ENCODE results near the gene PGM2.

Gene PGM2

GRCh38 chr4:37895271-37895670 lies 68.8 kb downstream of the PGM2 start:
- no peak overlapping the region for H3K4me3 ChIP-seq (ENCODE audit: low read depth, low read length, poor library complexity, severe bottlenecking)
- no peaks in the 10 kb centered on the region for H3K36me3 ChIP-seq (ENCODE audit: insufficient read depth, low read length)
- peaks cover 44% of the 10 kb centered on the region for H3K79me2 ChIP-seq (ENCODE audit: insufficient read depth, low read length)
- no peak overlapping the region for H2AFZ ChIP-seq (ENCODE audit: low read length)
- peaks cover 48% of the 10 kb centered on the region for H3K4me1 ChIP-seq (ENCODE audit: insufficient read depth, low read length, severe bottlenecking)
- TF ChIP-seq, protein P1, sequence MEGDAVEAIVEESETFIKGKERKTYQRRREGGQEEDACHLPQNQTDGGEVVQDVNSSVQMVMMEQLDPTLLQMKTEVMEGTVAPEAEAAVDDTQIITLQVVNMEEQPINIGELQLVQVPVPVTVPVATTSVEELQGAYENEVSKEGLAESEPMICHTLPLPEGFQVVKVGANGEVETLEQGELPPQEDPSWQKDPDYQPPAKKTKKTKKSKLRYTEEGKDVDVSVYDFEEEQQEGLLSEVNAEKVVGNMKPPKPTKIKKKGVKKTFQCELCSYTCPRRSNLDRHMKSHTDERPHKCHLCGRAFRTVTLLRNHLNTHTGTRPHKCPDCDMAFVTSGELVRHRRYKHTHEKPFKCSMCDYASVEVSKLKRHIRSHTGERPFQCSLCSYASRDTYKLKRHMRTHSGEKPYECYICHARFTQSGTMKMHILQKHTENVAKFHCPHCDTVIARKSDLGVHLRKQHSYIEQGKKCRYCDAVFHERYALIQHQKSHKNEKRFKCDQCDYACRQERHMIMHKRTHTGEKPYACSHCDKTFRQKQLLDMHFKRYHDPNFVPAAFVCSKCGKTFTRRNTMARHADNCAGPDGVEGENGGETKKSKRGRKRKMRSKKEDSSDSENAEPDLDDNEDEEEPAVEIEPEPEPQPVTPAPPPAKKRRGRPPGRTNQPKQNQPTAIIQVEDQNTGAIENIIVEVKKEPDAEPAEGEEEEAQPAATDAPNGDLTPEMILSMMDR (IDR thresholded peaks at IDR 0.05; ENCODE audit: low read length) = no peak
- no peak overlapping the region; the same call in 1 of the 2 replicates for H3K4me2 ChIP-seq (ENCODE audit: low read length)
- H3F3A ChIP-seq (ENCODE audit: insufficient read depth, low read length) = no peaks in the 10 kb centered on the region
- H3K27ac ChIP-seq (ENCODE audit: low read depth, low read length, poor library complexity, severe bottlenecking) = no peak overlapping the region
- no peak overlapping the region for H3K9ac ChIP-seq (ENCODE audit: low read length)
- no peaks in the 10 kb centered on the region for H4K20me1 ChIP-seq (ENCODE audit: insufficient read depth, low read length)
- no peaks in the 10 kb centered on the region for H3K27me3 ChIP-seq (ENCODE audit: insufficient read depth, low read length)
- H3K9me3 ChIP-seq (ENCODE audit: low read length) = no peaks in the 10 kb centered on the region
- no peaks in the 10 kb centered on the region for H3K9me2 ChIP-seq (ENCODE audit: low read depth, low read length)

DNA sequence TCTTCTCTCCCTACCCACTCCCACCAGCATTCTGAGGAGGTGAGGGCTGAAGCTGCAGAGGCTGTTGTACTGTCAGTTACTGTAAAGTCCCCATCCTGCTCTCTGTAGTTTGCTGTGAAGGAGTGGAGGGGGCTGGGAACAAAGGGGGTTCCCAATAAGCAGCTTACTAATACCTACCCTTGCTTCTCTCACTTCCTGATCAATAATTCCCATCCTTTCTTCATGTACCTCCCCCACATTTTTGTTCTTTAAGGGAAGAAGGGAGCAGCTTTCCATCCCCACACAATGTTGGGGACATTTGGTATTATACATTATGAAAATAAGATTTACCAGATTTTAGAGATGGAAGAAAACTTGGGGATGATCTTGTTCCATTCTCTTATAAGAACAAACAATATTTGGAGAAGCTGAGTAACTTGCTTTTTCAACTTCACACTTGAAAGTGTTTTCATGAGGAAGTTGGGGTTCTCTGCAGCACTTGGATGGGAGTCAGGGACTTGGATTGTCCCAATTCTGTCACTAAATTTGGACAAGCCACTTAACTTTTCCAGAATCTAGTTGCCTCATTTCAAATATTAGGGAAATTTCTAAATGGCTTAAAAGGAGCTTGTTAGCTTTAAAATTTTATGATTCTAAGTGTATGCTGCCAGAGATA lies 69.8 kb downstream of the PGM2 start:
- Histone ChIP-seq H2AFZ (ENCODE audit: low read length) (no peak overlapping the region), H3K27me3 (ENCODE audit: insufficient read depth, low read length) (no peaks in the 10 kb centered on the region), H4K20me1 (ENCODE audit: insufficient read depth, low read length) (no peaks in the 10 kb centered on the region), H3K9ac (ENCODE audit: low read length) (no peak overlapping the region), H3K4me3 (ENCODE audit: low read depth, low read length, poor library complexity, severe bottlenecking) (no peak overlapping the region), H3K79me2 (ENCODE audit: insufficient read depth, low read length) (peaks cover 44% of the 10 kb centered on the region), H3F3A (ENCODE audit: insufficient read depth, low read length) (no peaks in the 10 kb centered on the region), H3K4me2 (ENCODE audit: low read length) (no peak overlapping the region), H3K27ac (ENCODE audit: low read depth, low read length, poor library complexity, severe bottlenecking) (no peak overlapping the region), H3K36me3 (ENCODE audit: insufficient read depth, low read length) (no peaks in the 10 kb centered on the region), H3K9me2 (ENCODE audit: low read depth, low read length) (no peaks in the 10 kb centered on the region), H3K4me1 (ENCODE audit: insufficient read depth, low read length, severe bottlenecking) (peaks cover 44% of the 10 kb centered on the region), H3K9me3 (ENCODE audit: low read length) (no peaks in the 10 kb centered on the region)
- TF ChIP-seq, protein P1 (IDR thresholded peaks at IDR 0.05; ENCODE audit: low read length) = no peak
- TF ChIP-seq EZH2 (IDR thresholded peaks at IDR 0.05; ENCODE audit: borderline replicate concordance, low read length) = no peak

GRCh38 chr4:37902212-37902611 lies 75.7 kb downstream of the PGM2 start:
- Histone ChIP-seq H3K4me2 (ENCODE audit: low read length) (no peak overlapping the region), H3K27ac (ENCODE audit: low read depth, low read length, poor library complexity, severe bottlenecking) (no peak overlapping the region), H3K9me2 (ENCODE audit: low read depth, low read length) (no peaks in the 10 kb centered on the region), H3K4me1 (ENCODE audit: insufficient read depth, low read length, severe bottlenecking) (peaks cover 5% of the 10 kb centered on the region), H4K20me1 (ENCODE audit: insufficient read depth, low read length) (no peaks in the 10 kb centered on the region), H3K9ac (ENCODE audit: low read length) (no peak overlapping the region), H3K4me3 (ENCODE audit: low read depth, low read length, poor library complexity, severe bottlenecking) (no peak overlapping the region), H3K79me2 (ENCODE audit: insufficient read depth, low read length) (peaks cover 23% of the 10 kb centered on the region), H3F3A (ENCODE audit: insufficient read depth, low read length) (no peaks in the 10 kb centered on the region), H3K9me3 (ENCODE audit: low read length) (no peaks in the 10 kb centered on the region), H3K27me3 (ENCODE audit: insufficient read depth, low read length) (no peaks in the 10 kb centered on the region), H3K36me3 (ENCODE audit: insufficient read depth, low read length) (peaks cover 38% of the 10 kb centered on the region), H2AFZ (ENCODE audit: low read length) (no peak overlapping the region)
- TF ChIP-seq, protein P1 (IDR thresholded peaks at IDR 0.05; ENCODE audit: low read length) = no peak
- no peak for TF ChIP-seq EZH2 (IDR thresholded peaks at IDR 0.05; ENCODE audit: borderline replicate concordance, low read length)

All from OCI-LY1 (cell line).